ENCODE results near the gene GPR39.

DNA sequence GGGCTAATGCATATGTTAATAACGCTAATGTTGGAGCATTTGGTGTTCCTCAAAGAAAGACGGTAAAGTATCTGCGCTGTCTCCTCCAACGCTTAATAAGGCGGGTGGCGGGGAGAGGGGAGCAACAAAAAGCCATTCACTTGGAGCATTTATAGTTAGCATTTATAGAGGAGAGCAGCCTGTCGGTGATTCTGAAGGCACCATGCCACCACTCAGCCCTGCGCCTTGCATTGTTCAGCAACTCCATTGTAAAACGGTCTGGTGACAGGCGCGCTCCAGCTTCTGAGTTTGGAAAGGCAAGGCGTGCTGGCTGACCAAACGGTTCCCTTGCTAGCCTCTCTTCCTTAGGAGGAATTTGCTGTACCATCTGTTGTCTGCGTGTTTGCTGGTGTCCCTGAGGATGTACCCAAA is 169.5 kb downstream of the GPR39 start:
- TF ChIP-seq, protein P1, sequence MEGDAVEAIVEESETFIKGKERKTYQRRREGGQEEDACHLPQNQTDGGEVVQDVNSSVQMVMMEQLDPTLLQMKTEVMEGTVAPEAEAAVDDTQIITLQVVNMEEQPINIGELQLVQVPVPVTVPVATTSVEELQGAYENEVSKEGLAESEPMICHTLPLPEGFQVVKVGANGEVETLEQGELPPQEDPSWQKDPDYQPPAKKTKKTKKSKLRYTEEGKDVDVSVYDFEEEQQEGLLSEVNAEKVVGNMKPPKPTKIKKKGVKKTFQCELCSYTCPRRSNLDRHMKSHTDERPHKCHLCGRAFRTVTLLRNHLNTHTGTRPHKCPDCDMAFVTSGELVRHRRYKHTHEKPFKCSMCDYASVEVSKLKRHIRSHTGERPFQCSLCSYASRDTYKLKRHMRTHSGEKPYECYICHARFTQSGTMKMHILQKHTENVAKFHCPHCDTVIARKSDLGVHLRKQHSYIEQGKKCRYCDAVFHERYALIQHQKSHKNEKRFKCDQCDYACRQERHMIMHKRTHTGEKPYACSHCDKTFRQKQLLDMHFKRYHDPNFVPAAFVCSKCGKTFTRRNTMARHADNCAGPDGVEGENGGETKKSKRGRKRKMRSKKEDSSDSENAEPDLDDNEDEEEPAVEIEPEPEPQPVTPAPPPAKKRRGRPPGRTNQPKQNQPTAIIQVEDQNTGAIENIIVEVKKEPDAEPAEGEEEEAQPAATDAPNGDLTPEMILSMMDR (IDR thresholded peaks at IDR 0.05), result no peak
- TF ChIP-seq POLR2AphosphoS5 (IDR thresholded peaks at IDR 0.05; ENCODE audit: low read depth, low read length) (no peak), TCF7L2 (IDR thresholded peaks at IDR 0.05; ENCODE audit: low read depth, low read length) (no peak)
- TF ChIP-seq, protein P2, sequence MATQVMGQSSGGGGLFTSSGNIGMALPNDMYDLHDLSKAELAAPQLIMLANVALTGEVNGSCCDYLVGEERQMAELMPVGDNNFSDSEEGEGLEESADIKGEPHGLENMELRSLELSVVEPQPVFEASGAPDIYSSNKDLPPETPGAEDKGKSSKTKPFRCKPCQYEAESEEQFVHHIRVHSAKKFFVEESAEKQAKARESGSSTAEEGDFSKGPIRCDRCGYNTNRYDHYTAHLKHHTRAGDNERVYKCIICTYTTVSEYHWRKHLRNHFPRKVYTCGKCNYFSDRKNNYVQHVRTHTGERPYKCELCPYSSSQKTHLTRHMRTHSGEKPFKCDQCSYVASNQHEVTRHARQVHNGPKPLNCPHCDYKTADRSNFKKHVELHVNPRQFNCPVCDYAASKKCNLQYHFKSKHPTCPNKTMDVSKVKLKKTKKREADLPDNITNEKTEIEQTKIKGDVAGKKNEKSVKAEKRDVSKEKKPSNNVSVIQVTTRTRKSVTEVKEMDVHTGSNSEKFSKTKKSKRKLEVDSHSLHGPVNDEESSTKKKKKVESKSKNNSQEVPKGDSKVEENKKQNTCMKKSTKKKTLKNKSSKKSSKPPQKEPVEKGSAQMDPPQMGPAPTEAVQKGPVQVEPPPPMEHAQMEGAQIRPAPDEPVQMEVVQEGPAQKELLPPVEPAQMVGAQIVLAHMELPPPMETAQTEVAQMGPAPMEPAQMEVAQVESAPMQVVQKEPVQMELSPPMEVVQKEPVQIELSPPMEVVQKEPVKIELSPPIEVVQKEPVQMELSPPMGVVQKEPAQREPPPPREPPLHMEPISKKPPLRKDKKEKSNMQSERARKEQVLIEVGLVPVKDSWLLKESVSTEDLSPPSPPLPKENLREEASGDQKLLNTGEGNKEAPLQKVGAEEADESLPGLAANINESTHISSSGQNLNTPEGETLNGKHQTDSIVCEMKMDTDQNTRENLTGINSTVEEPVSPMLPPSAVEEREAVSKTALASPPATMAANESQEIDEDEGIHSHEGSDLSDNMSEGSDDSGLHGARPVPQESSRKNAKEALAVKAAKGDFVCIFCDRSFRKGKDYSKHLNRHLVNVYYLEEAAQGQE (IDR thresholded peaks at IDR 0.05; ENCODE audit: insufficient read depth in 1 of 2, low read depth in 2 of 2, low read length in 1 of 2), result no peak

All from Panc1 (cell line).